GM18526 (cell line): ENCODE data around the gene TP73.

ENCODE experiments used
- POLR2A ChIP-seq: IDR thresholded peaks from 3 replicates; pipeline ENCODE4 v1.6.1; 2011; ENCODE audit not compliant: insufficient read length; ENCODE audit errors: extremely low read depth

The TP73 gene

DNA sequence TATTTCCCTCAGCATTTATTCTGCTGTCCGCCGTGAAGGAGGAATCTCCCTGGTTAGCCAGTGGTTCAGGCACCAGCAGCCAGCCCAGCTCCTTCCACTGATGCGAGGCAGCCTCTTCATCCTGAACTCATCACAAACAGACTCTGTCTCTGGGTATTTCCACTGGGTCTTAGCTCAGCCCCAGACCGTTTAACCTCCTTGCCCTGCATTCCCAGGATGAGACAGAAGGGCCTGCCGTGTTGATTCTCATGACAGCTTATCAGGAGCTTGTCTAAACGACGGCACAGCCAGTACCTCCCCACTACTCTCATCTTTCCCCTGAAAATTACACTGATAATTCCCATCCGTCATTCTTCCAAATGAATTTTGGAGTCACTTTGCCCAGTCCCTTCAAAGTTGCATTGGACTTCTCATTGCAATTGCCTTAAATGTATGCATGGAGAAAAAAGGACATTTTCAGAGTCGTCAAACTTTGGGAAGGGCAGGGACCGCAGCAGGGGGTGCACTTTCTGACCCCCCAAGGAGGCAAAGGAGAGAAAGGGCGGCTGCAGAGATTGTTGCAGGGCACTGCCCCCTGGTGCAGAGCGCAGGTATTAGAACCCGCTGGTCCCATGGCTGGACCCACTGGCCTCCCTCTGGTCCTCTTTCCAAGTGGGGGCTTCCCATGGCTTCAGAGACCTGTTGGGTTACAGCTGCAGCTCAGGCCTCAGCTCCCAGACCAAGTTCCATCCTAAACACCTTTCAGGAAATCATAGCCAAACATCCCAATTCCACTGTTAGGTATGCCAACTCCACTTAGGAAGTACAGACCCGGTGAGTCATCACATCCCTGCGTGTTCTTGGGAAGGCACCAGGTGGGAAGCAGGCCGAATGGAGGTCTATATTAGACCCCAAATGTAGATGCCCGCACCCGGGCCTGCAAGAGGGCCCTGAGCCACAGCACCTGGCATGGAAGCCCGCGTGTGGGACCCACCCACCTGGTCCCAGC is 37.3 kb upstream of the TP73 start:
- TF ChIP-seq POLR2A, result no peak

DNA sequence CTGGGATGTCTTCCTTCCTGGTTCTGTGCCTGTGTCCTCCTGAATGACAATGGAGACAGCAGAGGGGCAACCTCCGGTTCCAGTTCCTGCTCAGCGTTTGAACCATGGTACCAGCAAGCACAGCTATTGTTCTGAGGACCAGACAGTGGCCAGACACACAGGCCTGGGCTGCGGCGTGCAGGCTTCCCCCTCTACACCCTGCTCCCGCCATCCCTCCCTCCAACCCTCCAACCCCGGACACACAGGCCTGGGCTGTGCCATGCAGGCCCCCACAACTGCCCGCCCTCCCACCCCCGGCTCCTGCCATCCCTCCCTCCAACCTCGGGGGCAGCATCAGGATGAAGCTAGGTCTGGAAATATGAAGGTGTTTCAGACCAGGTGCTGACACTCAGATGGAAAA is 35.5 kb upstream of the TP73 start:
- TF ChIP-seq POLR2A, result no peak

DNA sequence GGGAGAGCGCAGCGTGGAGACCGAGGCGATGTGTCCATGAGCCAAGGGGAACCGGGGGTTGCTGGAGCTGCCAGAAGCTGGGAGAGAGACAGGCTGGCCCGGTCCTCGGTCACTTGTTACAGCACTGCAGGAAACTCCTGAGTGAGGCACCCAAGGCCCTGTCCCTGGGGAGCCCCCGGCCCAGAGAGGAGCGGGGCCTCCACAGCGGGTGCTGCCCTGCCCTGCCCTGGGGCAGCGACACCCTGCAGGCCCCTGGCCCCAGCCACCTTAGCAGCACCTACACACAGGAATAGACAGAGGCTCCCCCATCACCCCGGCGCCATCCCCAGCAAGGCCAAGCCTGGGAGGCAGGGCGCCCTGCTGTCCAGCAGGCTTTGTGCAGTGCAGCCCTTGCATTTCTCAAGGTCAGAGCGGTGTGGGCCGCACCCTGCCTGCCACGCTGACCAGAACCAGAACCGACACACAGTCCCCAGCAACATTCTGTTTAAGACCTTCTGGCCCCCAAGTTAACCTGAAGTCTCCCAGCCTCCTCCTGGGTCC is 34.4 kb upstream of the TP73 start:
- no peak for TF ChIP-seq POLR2A

DNA sequence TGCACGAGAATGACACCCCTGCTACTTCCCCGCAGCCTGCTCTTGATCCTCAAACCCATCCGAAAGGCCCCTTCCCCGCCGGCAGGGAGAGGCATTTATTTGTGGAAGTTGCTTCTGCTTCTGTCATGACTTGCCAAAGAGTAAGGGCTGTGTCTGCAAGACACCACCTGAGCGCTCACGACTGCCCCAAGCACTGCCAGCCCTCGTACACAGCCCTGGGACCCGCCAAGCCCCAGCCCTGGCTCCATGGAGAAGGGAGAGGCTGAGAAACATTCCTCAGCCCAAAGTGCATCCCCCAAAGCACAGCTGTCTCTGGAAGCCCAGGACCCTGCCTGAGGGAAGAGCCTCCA is 33.8 kb upstream of the TP73 start:
- no peak for TF ChIP-seq POLR2A

DNA sequence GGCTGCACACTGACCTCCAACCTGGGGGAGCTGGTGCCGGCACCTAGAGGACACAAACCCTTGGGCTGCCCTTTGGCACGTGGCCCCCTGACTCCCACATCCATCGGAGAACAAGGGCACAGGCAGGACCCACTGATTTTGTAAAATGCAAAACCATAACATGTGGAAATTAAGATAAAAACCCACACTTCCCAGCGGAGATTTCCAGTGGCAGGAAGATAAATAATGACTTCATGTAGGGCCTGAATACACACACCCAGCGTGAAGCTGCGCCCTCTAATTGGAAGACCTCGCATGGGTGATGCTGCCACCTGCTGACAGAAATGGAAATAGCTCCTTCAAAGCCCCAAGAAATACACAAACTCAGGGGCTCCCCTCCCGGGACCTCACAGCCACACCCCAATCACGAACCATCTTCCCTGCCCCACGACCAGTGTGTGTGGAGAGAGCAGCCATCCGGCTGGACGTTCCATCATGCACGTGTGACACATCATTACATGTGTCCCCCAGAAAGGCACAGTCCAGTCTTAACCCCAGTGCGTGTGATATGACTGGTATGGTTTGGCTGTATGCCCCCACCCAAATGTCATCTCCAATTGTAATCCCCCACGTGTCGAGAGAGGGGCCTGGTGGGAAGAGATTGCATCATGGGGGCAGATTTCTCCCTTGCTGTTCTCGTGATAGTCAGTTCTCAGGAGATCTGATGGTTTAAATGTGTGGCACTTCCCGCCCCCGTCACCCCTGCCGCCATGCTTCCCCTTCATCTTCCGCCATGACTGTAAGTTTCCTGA is 33.2 kb upstream of the TP73 start:
- no peak for TF ChIP-seq POLR2A

DNA sequence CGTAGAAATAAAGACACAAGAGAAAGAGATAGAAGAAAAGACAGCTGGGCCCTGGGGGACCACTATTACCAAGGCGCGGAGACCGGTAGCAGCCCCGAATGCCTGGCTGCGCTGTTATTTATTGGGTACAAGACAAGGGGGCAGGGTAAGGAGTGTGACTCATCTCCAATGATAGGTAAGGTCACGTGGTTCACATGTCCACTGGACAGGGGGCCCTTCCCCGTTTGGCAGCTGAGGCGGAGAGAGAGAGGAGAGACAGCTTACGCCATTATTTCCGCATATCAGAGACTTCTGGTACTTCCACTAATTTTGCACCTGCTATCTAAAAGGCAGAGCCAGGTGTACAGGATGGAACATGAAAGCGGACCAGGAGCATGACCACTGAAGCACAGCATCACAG is 31.6 kb upstream of the TP73 start:
- no peak for TF ChIP-seq POLR2A

DNA sequence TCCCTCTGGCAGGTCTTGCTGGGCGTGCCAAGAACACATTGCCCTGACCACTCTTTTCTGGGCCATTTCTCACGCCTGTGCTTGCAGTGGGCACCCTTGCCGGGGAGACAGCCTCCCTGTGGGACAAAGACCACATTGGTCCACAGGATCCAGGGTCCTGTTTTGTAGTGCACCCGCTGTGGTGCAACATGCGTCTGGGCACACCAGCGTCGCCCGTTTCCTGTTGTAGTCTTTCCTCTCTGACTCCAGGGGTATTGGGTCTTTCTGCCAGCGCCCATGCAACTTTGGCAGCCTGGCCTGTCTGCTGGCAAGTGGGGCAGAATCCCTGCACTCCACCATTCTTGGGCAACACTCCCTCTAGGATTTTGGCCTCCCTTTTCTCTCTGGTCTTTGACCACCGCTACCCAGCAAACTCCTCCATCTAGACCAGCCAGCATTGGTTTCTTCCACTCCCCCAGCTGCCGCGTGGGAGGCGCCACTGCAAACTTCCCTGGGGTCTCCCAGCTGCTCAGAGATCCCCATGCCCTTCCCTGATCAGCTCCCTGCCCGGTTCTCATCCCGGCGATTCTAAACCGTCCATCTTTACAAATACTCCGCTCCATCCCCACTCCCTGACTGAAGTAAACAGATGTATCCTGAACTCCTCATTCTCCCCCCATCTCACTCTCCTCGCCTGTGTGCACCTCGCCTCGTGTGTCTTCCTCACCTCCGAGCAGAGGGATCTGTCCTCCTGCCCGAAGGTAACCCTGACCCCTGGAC is 28.7 kb upstream of the TP73 start:
- TF ChIP-seq POLR2A, result no peak

DNA sequence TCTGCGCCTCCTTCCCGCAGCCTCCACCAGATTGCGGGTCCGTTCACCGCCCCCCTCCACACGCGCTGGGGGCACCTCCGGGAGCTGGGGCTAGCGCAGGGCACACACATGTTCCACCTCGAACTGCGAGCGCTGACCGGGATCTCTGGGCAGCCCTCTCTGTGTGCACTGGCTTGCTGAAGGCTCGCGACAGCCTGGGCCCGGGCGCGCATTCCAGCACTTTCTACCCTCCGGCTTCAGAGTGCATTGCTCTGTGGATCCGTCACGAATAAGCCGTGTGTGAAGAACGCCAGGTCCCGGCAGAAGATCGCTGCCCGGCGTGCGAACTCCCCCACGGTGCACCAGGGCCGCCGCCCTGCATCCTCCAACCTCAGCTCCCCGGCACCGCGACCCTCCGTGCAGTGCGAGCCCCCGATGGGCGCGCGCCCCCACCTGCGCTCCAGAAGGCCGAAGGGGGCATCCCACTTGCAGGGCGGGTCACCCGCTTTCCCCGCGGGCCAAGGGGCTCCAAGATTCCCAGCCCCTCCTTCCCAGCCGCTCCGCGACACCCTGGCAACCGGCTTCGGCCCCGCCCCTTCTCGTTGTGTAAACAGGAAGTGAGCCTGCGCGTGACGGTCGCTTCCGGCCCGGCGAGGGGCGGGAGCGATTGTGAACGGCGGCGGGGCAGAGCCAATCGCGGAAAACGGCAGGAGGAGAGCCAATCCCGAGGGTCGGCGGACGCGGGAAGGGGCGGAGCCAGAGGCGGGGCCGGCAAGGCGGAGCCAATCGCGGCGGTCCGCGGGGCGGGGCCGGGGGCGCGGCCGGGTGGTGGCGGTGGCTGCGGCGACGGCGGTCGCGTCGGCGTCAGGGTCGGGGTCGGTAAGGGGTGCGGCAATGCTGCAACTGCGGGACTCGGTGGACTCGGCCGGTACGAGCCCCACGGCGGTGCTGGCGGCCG is 27.8 kb upstream of the TP73 start, which contains the start of gene TPRG1L:
TSS of gene TPRG1L (plus strand) at position 816 of the 937 bp plus-strand sequence. CDS start at position 874, 58 bp downstream.
- peak; percentile 41 for TF ChIP-seq POLR2A

DNA sequence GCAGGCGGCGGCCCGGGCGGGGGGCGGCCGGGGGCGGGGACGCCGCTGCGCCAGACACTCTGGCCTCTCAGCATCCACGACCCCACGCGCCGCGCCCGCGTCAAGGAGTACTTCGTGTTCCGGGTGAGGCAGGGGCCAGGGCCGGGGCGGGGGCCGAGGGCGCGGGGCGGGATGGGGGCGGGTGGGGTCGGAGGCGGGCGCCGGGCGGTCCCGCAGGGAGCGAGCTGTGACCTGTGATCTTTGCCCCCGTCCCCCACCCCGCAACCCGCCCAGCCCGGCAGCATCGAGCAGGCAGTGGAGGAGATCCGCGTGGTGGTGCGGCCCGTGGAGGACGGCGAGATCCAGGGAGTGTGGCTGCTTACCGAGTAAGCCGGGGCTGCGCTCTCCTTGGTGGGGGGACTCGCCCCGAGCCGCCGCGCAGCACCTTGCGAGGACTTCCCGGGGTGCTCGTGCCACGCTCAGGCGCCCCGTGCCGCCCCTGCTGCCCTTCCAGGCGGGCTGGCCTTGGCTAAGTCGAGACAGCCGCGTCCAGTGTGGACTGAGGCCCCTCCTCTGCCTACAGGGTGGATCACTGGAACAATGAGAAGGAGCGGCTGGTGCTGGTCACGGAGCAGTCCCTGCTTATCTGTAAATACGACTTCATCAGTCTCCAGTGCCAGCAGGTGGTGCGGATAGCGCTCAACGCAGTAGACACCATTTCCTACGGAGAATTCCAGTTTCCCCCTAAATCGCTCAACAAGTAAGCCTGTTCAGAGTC is 27.0 kb upstream of the TP73 start:
- TF ChIP-seq POLR2A, result no peak

DNA sequence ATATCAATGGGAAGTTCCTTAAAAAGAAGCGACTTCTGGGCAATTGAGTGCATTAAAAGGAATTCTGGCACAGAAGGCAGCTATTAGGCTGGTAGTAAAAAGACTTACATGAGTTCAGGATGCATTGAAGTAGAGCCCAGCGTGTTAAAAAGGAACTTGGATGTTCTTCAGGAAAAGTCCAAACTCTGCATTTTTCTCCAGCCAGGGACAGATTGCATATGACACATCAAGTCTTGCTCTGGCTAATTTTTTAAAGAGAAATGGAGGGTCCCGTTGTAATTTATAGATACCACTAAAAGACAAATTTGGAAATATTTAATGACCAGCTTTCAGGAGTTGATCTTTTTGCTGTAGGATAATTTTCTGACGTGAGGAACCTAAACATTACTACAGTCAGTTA is 26.3 kb upstream of the TP73 start:
- no peak for TF ChIP-seq POLR2A

DNA sequence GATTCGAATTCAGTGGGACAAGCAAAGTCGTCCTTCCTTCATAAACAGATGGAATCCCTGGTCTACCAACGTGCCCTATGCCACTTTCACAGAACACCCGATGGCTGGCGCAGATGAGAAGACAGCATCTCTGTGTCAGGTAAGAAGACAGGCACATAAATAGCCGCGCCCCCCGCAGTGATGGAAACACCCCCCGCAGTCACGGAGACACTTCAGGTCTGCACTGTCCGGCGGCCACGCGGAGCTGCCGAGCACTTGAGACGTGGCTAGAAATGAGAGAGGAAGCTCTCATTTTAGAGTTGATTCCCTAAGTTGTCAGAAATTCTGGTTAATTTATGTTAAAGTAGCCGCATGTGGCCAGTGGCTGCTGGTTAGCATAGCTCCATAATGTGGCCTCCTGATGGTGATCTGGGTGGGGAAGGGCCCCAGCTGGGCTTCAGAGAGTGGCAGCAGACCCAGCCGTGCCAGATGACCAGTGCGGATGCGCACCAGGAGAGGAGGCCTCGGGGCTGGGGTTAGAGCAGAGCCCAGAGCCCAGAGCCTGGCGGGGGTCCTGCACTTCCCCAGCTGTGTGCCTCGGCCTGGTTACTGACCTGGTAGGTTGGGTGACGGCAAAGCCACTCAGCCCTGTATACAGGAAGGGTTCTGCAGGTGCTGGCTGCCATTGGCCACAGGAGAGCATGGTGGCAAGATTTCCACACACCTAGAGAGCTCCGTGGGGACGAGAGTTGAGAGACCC is 24.6 kb upstream of the TP73 start:
- no peak for TF ChIP-seq POLR2A

DNA sequence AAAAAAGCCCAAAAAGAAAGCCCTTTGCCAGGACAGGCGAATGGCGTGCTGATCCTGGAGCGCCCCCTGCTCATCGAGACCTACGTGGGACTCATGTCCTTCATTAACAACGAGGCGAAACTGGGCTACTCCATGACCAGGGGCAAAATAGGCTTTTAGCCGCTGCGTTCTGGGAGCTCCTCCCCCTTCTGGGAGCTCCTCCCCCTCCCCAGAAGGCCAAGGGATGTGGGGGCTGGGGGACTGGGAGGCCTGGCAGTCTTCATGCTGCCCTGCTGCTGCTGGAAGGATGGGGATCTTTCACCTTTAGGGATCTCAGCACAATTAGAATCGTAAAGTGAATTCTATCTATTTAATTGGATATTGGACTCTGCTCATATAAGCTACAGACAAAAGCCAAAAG is 23.9 kb upstream of the TP73 start:
- no peak for TF ChIP-seq POLR2A

DNA sequence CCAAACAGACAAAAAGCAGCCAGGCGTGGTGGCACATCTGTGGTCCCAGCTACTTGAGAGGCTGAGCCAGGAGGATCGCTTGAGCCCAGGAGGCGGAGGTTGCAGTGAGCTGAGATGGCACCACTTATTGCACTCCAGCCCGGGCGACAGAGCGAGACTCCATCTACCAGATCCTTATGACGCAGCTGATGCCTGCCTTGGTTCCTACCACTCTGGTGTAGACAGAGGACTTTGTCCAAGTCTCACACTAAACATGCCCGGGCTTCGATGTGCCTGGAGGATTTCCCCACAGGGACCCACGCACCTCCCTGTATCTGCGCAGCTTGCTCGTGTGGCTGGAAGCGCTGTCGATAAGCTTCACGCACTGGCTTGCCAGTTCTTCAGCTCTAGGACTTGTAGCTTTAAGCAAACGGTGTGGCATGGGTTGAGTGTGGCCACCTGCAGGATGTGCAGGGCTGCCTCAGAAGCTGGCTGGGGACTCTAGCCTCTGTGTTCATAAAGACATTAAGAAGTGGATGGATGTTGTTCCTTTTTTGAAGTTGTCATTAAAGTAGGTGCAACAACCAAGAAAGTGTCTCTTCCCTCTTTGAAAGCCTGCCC is 22.7 kb upstream of the TP73 start:
- no peak for TF ChIP-seq POLR2A

DNA sequence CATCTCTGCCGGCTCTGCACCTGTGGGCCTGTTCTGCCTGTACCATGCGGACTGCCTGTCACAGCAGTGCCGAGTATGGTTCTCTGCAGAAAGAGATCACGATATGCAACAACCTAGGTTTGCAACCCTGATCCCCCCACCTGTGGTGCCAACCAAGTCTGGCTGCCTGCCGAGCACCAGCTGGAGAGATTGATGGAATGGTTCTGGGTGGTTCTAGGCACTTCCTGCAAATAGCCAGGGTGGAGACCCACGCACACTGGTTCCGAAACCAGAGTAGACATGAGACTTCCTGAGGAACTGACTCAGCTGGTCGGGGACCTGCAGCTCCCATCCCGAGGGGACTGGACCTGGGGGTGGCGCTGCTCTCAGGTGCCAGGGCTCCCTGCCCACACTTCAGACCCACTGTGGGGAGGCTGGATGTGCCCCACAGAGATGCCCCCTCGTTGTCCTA is 22.1 kb upstream of the TP73 start:
- no peak for TF ChIP-seq POLR2A
